NCI-H1105 (cell line): ENCODE measurements around the gene FADS2.

Experiments used
- DNase-seq: peaks from one replicate; lab custom pipeline; 2025; lab: John Stamatoyannopoulos, UW

FADS2 gene

DNA sequence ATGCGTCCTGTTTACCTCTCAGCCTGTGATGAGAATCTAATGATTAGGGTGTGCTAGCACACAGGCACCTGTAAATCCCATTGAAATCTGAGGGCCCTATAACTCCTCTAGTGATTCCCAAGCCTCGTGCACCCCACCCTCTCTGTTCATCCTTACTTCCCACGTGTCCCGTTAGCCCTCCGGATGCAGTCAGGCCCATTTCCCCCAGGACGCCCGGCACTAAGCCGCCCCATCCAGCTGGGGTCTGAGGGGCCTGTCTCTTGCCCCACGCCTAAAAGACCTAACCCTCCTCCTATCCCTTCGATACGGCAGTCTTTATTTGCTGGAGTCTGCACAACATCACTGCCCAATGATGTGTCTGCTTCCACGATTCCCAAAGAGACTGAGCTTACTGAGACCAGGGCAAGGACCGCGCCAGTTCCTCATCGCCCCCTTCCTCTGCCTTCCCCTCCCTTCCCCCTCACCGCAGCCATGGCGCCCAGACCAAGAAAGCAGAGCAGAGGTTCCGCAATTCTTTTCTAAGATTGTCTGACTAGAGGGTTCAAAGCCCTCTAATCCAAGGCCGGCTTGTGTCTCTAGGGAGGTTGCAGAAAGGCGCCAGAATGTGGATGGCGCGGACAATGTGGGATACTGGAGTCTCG lies 1.1 kb upstream of the FADS2 start:
- DNase-seq, result peak; percentile 36

GRCh38 chr11:61828379-61828628 lies 204 bp downstream of the FADS2 start:
- DNase-seq, result no peak

DNA sequence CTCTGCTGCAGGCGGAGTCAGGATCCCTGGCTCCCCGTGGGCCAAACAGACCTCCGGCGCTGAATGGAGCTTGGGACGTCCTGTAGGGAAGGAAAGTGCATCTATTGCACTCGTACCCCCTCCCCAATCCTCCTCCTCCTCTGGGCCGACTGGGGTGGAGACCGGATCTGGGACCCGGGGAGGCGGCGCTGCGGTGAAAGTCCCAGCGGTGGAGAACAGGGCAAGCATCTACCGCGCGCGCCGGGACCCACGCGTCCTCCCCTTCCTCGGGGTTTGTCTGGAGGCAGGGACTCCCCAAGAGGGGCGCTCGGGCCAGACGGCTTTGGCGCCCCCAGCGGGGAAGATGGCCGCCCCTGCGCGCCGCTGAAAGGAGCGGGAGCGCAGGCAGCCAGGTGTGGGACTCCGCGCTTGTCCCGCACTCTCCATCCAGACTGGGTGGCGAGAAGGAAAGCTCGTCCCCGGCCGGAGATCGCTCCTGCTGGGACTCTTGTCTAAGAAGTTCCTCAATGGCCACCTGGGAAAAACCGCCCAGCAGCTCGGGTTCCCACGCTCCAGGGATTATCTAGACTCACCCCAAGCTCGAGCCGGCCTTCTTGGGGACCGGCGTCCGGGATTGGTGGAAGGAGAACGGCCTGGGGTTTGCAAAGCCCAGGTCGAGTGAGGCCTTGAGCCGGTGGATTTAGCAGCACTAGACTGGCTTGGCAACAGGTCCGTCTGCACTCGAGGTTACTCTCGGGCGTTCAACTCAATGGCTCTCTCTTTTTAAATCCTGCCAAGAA lies 718 bp downstream of the FADS2 start:
- DNase-seq, result peak; percentile 26

DNA sequence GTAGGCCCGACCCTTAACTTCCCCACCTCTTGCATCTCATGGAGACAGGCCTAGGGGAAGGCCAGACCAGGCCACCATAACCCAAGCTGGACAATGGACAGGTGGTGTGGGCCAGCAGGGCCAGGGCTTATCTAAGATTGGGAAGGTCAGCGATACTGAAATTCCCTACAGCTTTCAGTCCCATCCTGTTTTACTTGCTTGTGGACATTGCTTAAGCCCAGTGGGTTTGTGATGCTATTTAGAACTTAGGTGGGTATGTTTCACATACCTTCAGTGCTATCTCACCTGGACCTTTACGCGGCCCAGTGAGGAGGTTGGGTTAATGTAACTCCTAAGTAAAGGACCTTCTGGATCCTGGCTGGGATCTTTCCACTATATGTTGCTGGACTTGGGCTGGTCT lies 1.7 kb downstream of the FADS2 start:
- DNase-seq, result no peak

GRCh38 chr11:61830237-61831105 lies 2.4 kb downstream of the FADS2 start:
- no peak for DNase-seq

- DNase-seq, result no peak
These were observed 4.1 kb downstream of the FADS2 start for GRCh38 chr11:61832207-61832606.

DNA sequence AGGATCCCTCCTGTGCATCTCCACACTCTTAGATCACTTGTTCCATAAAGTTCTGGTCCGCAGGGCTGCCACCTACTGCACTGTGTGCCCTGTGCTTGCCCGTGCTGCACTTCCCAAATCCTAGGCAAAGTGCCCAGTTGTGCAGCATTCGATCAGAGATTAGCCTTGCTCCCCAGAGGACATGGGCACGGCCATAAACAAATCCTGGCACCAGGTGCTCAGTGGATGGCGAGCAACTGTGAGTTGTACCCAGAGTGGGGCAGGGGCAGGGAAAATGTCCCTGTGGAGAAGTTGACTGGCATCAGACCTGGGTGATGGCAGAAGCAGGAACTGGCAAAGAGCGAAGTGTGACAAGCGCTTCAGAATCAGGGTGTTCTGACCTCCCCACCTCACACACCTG lies 4.7 kb downstream of the FADS2 start:
- DNase-seq, result no peak

- no peak for DNase-seq
These were observed 5.4 kb downstream of the FADS2 start for GRCh38 chr11:61833471-61833870.

GRCh38 chr11:61833926-61834277 lies 5.8 kb downstream of the FADS2 start:
- DNase-seq, result no peak

DNA sequence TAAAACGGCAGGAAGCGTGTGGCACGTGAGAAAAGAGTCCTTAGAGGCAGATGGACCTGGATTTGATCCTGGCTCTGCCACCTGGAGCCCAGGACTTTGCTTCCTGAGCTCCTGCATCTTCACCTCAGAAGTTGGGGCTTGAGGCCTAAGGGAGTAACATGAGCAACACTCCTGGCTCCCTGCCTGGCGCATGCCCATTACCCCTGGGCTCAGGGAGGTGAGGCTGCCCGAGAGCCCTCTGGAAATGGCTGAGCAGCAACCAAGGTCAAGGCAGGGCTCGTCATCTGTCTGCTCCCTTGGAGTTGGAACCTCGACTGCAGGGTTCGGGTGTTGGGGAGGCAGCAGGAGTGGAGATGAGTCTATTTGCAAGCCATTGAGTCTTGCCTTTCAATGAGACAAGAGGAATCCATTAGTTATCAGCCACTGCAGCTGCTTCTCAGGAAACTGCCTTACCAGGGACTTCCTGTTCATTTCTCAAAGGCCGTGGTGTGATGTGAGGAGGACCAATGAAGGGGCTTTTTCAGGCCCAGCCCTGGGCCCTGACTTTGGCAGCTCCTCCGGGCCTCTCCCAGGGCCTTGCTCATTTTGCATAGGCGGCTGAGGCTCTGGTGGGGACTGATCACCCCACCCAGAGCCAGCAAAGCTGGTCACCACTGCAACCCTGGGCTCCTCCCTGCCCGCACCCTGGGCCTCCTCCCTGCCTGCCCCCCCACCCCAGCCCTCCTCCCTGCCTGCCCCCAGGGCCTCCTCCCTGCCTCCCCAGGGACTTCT lies 6.4 kb downstream of the FADS2 start:
- DNase-seq, result no peak

- DNase-seq, result no peak
These were observed 8.1 kb downstream of the FADS2 start for GRCh38 chr11:61836193-61836592.

DNA sequence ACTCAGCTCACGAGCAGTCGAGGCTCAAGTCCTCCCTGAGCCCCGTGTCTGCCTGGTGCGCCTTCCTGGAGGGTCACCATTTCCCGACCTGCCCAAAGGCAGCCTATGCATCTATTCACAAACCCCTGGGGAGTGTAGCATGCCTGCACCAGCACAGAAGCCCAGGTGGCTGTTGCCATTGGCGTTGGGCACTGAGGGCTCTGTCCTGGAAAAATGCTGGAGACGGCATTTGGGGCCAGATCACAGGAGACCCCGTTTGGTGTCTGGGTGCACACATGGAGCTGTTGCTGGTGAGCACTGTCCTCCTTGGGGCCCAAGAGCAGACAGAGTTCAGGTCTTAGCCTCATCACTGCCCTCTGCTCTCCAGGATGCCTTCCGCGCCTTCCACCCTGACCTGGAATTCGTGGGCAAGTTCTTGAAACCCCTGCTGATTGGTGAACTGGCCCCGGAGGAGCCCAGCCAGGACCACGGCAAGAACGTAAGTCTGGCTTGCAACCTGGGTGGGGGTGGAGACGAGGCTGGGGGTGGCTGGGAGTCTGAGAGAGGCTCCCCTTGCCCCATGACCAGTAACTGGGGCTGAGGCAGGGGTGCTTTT lies 9.4 kb downstream of the FADS2 start:
- no peak for DNase-seq

GRCh38 chr11:61838501-61838900 lies 10.4 kb downstream of the FADS2 start:
- no peak for DNase-seq

- no peak for DNase-seq
These were observed 10.8 kb downstream of the FADS2 start for GRCh38 chr11:61838921-61839320.

DNA sequence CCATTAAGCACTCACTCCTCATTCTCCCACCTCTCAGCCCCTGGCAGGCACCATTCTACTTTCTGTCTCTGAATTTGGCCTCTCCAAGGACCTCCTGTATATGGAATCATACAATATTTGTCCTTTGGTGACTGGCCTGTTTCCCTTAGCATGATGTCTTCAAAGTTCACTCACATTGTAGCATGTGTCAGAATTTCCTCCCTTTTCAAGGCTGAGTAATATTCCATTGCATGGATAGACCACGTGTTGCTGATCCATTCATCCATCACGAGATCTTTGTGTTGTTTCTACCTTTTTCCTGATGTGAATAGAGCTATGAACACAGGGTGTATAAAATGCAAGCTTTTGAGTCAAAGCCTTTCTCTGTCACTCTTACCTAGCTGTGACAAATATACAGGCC lies 11.6 kb downstream of the FADS2 start:
- no peak for DNase-seq

- no peak for DNase-seq
These were observed 12.3 kb downstream of the FADS2 start for GRCh38 chr11:61840371-61840770.

DNA sequence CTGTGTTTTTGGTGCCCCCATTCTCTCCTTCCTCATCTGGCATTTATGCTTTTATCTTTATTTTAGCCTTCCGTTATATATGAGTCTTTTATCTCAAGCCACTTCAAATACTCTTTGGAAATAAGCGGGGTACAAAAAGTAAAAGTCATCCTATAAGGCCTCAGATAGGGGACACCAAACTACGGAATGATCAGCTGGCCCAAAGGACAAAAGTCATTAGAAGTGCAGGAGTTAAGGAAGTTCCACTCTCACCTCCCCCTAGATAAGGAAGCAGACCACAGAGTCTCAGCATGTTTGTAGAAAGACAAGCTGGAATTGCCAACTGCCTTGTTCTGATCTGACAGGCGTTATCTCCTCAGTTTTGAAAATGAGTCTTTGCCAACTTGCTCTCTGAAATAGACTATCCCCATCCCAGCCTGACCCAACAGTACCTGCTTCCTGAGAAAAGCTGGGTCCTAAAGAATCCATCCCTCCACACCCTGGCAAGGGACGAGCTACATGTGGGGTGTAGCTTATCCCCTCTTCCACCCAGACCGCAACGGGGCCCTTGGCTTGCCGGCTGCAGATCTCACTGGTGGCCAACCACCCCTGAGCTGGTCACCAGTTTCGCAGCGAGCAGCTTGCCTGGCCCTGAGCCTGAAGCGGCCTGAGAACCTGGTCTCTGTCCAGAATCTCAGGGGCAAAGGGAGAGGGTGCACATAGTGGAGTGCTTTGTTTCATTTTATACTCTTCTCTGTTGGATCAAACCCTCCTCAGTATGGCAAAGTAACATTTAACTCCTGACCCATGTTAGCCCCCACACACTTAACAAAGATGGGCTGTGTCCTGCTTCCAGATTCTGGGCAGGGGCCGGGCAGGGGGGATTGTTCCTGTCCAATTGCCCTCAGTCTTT lies 13.8 kb downstream of the FADS2 start:
- DNase-seq, result no peak

DNA sequence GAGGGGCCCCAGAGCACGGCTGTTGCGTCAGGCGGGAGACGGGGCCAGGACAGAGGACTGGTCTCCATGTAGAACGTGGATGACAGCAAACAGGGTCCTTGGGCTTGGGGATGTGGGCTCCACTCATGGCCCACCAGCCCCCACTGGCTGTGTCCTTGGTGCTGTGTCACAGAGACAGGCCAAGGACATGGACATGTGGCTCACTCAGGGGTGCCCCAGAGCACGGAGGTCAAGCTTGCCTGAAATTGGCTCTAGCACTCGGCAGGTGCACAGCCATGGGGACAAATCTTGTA lies 14.4 kb downstream of the FADS2 start:
- DNase-seq, result no peak

- no peak for DNase-seq
These were observed 16.9 kb downstream of the FADS2 start for GRCh38 chr11:61844909-61845565.

DNA sequence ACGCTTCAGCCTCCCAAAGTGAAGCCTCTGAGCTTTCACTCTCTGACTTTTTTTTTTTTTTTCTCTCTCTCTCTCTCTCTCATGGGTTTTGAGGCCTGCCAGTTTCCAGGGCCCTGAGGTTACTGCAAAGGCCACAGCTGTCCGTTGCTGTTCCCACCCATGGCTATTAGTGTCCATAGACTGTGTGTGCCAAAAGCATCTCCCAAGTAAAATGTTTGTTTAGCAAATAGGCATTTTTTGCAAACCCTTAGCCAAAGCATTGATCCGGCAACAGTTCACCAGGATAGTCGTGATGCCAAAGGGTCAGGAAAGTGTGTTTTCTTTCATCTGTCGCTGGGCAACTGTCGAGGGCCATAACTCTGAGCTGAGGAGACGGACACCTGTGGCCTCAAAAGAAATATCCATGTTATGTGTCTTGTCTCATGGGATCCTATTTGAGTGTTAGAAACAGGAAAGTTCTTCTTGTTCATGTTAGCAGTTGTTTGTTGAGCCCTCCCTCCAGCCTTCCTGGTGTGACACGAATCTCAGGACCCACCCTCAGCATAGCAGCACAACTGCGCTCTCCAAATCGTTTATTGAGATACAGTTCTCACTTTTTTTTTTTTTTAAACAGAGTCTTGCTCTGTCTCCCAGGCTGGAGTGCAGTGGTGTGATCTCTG lies 18.4 kb downstream of the FADS2 start:
- DNase-seq, result no peak
